GM23338 (cell line): ENCODE data around the gene ERBB4. TPM values are rescaled to one million over a fixed set of nuclear protein-coding genes. Genes with fewer than 3 reads are reported as not detected.

Source experiments
- ATAC-seq: fragments of 200-7000 bp; cut with Tn5 transposase; 3 replicates; pipeline ENCODE4 v1.9.1; 2020
- DNase-seq: peaks from one replicate; pipeline ENCODE4 v3.0.0-alpha.2; 2015; ENCODE audit warnings: low spot score
- H2AFZ ChIP-seq: fragments of 200-600 bp; sonication (generic); 2 replicates; pipeline ENCODE4 v1.8.0; 2016; ENCODE audit warnings: antibody characterized with exemption, mild to moderate bottlenecking, moderate library complexity
- H3F3A ChIP-seq: fragments of 200-600 bp; sonication (generic); replicated peaks from 2 replicates; pipeline ENCODE4 v1.8.0; 2017; ENCODE audit warnings: antibody characterized with exemption, mixed run types, low read depth
- H3K27ac ChIP-seq: fragments of 200-600 bp; sonication (generic); 2 replicates; pipeline ENCODE4 v1.6.1; 2016; ENCODE audit warnings: low read depth
- H3K27me3 ChIP-seq: fragments of 200-600 bp; sonication (generic); 2 replicates; pipeline ENCODE4 v1.8.0; 2016; ENCODE audit warnings: mild to moderate bottlenecking, mixed run types, moderate library complexity; ENCODE audit not compliant: insufficient read depth
- H3K36me3 ChIP-seq: fragments of 200-600 bp; sonication (generic); 2 replicates; pipeline ENCODE4 v1.8.0; 2016; ENCODE audit warnings: mild to moderate bottlenecking; ENCODE audit not compliant: insufficient read depth
- H3K4me1 ChIP-seq: fragments of 200-600 bp; sonication (generic); 2 replicates; pipeline ENCODE4 v1.8.0; 2016; ENCODE audit warnings: mild to moderate bottlenecking, moderate library complexity; ENCODE audit not compliant: insufficient read depth
- H3K4me2 ChIP-seq: fragments of 200-600 bp; sonication (generic); 2 replicates; pipeline ENCODE4 v1.7.1; 2017; ENCODE audit warnings: mixed run types
- H3K4me3 ChIP-seq: fragments of 200-600 bp; sonication (generic); 2 replicates; pipeline ENCODE4 v1.6.1; 2016; ENCODE audit warnings: mixed run types
- H3K79me2 ChIP-seq: fragments of 200-600 bp; sonication (generic); replicated peaks from 2 replicates; pipeline ENCODE4 v1.8.0; 2017; ENCODE audit warnings: mild to moderate bottlenecking; ENCODE audit not compliant: insufficient read depth
- H3K9me2 ChIP-seq: fragments of 200-600 bp; sonication (generic); 2 replicates; pipeline ENCODE4 v1.8.0; 2017; ENCODE audit not compliant: insufficient read depth
- H4K20me1 ChIP-seq: fragments of 200-600 bp; sonication (generic); replicated peaks from 2 replicates; pipeline ENCODE4 v1.8.0; 2017; ENCODE audit warnings: mild to moderate bottlenecking; ENCODE audit not compliant: insufficient read depth
- H3K27ac Mint-ChIP-seq: 2 replicates; pipeline ENCODE4 v1.8.0; 2020; ENCODE audit warnings: inconsistent platforms, mild to moderate bottlenecking, moderate library complexity, mixed read lengths
- H3K27me3 Mint-ChIP-seq: 3 replicates; pipeline ENCODE4 v1.8.0; 2022; ENCODE audit warnings: low read depth, mild to moderate bottlenecking, moderate library complexity, mixed read lengths, inconsistent platforms; ENCODE audit not compliant: insufficient read depth, poor library complexity
- H3K36me3 Mint-ChIP-seq: 3 replicates; pipeline ENCODE4 v1.8.0; 2021; ENCODE audit warnings: low read depth, mild to moderate bottlenecking, inconsistent platforms, moderate library complexity, mixed read lengths
- H3K4me1 Mint-ChIP-seq: 3 replicates; pipeline ENCODE4 v1.8.0; 2020; ENCODE audit warnings: mild to moderate bottlenecking, inconsistent platforms, mixed read lengths
- H3K4me3 Mint-ChIP-seq: 3 replicates; pipeline ENCODE4 v1.8.0; 2021; ENCODE audit warnings: moderate library complexity, mild to moderate bottlenecking, inconsistent platforms, mixed read lengths
- H3K9me3 Mint-ChIP-seq: 3 replicates; pipeline ENCODE4 v1.8.0; 2020; ENCODE audit warnings: moderate library complexity, mild to moderate bottlenecking, inconsistent platforms, mixed read lengths
- CREB1 ChIP-seq: fragments of 250-450 bp; sonication (Bioruptor Pico); IDR thresholded peaks from 2 replicates; pipeline ENCODE4 v1.5.0; 2020; ENCODE audit warnings: low read depth, mild to moderate bottlenecking, moderate library complexity
- CTCF ChIP-seq, 2 experiments: fragments of 200-600 bp in 1 of 2; sonication (generic) in 1 of 2; conservative IDR thresholded peaks; 2 replicates each; pipeline versions ENCODE4 v1.5.1 to v1.6.1; 2016 to 2017; ENCODE audit warnings: antibody characterized with exemption in 2 of 2, low read depth in 2 of 2, mild to moderate bottlenecking in 2 of 2, moderate library complexity in 1 of 2
- EZH2 ChIP-seq: fragments of 200-600 bp; sonication (generic); IDR thresholded peaks from one replicate; pipeline ENCODE4 v1.8.0; 2017; ENCODE audit warnings: antibody characterized with exemption, mild to moderate bottlenecking, low read depth; ENCODE audit not compliant: unreplicated experiment
- EZH2phosphoT487 ChIP-seq: fragments of 200-600 bp; sonication (generic); IDR thresholded peaks from one replicate; pipeline ENCODE4 v1.8.1; 2018; ENCODE audit warnings: antibody characterized with exemption; ENCODE audit not compliant: unreplicated experiment
- JUNB ChIP-seq: IDR thresholded peaks from one replicate; pipeline ENCODE4 v1.6.1; 2016; ENCODE audit warnings: antibody characterized with exemption; ENCODE audit not compliant: unreplicated experiment
- NANOG ChIP-seq: IDR thresholded peaks from 2 replicates; pipeline ENCODE4 v1.6.1; 2016; ENCODE audit warnings: antibody characterized with exemption, borderline replicate concordance
- POLR2AphosphoS5 ChIP-seq: IDR thresholded peaks from 2 replicates; pipeline ENCODE4 v1.6.1; 2016; ENCODE audit warnings: antibody characterized with exemption, low read depth
- STAT1 ChIP-seq: IDR thresholded peaks from one replicate; pipeline ENCODE4 v1.6.1; 2016; ENCODE audit warnings: antibody characterized with exemption; ENCODE audit not compliant: unreplicated experiment
- ZNF114 ChIP-seq: fragments of 250-450 bp; sonication (Bioruptor Pico); IDR thresholded peaks from 2 replicates; pipeline ENCODE4 v1.5.0; 2020; ENCODE audit warnings: mild to moderate bottlenecking, moderate library complexity
- ZNF331 ChIP-seq: fragments of 250-450 bp; sonication (Bioruptor Pico); IDR thresholded peaks from 2 replicates; pipeline ENCODE4 v1.5.0; 2020; ENCODE audit warnings: low read depth, mild to moderate bottlenecking, moderate library complexity
- ZNF462 ChIP-seq: fragments of 250-450 bp; sonication (Bioruptor Pico); IDR thresholded peaks from 2 replicates; pipeline ENCODE4 v1.5.0; 2020; ENCODE audit warnings: mild to moderate bottlenecking, moderate library complexity
- polyA plus RNA-seq: library from polyadenylated mRNA; unstranded; fragments of >200 nt; fragmentation: Nextera tagmentation; extraction: Ambion mirVana; gene quantifications from 2 replicates; pipeline ENCODE4 v1.2.1, GENCODE V29; 2016
- total RNA-seq: library from RNA; depleted of rRNA; stranded (reverse); fragments of >200 nt; shearing (Covaris generic); gene quantifications from 2 replicates; pipeline ENCODE4 v1.2.3, GENCODE V29; 2014
- TF ChIP-seq, protein P1 (sequence below): IDR thresholded peaks from one replicate; pipeline ENCODE4 v1.6.1; 2018; ENCODE audit warnings: antibody characterized with exemption; ENCODE audit not compliant: unreplicated experiment
- TF ChIP-seq, protein P2 (sequence below): IDR thresholded peaks from 2 replicates; pipeline ENCODE4 v1.6.1; 2016; ENCODE audit warnings: antibody characterized with exemption

Gene ERBB4
- total and polyA plus RNA-seq, 2 experiments from 2014 or later, result 0.73 to 1.1 TPM

GRCh38 chr2:211955648-211956047 is 583.0 kb downstream of the ERBB4 start (continued):
- TF ChIP-seq STAT1 (no peak), CREB1 (CRISPR knock-in tag) (no peak), JUNB (no peak)
- TF ChIP-seq, protein P1, sequence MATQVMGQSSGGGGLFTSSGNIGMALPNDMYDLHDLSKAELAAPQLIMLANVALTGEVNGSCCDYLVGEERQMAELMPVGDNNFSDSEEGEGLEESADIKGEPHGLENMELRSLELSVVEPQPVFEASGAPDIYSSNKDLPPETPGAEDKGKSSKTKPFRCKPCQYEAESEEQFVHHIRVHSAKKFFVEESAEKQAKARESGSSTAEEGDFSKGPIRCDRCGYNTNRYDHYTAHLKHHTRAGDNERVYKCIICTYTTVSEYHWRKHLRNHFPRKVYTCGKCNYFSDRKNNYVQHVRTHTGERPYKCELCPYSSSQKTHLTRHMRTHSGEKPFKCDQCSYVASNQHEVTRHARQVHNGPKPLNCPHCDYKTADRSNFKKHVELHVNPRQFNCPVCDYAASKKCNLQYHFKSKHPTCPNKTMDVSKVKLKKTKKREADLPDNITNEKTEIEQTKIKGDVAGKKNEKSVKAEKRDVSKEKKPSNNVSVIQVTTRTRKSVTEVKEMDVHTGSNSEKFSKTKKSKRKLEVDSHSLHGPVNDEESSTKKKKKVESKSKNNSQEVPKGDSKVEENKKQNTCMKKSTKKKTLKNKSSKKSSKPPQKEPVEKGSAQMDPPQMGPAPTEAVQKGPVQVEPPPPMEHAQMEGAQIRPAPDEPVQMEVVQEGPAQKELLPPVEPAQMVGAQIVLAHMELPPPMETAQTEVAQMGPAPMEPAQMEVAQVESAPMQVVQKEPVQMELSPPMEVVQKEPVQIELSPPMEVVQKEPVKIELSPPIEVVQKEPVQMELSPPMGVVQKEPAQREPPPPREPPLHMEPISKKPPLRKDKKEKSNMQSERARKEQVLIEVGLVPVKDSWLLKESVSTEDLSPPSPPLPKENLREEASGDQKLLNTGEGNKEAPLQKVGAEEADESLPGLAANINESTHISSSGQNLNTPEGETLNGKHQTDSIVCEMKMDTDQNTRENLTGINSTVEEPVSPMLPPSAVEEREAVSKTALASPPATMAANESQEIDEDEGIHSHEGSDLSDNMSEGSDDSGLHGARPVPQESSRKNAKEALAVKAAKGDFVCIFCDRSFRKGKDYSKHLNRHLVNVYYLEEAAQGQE, result no peak

- Histone ChIP-seq H3K27me3 (no peaks in the 10 kb centered on the region), H3K79me2 (no peaks in the 10 kb centered on the region), H3K27ac (no peak overlapping the region), H3F3A (no peaks in the 10 kb centered on the region), H3K4me1 (0 out of 2 replicates have a peak, but pooled peaks cover 3% of the 10 kb centered on the region), H3K36me3 (no peaks in the 10 kb centered on the region), H2AFZ (no peak overlapping the region), H3K4me3 (no peak overlapping the region), H3K4me2 (no peak overlapping the region), H4K20me1 (no peaks in the 10 kb centered on the region), H3K9me2 (no peaks in the 10 kb centered on the region)
- H3K4me3 Mint-ChIP-seq, result no peak overlapping the region
- ATAC-seq (no peak), DNase-seq (no peak)
- no peaks in the 10 kb centered on the region for H3K27me3 Mint-ChIP-seq
- no peaks in the 10 kb centered on the region for H3K9me3 Mint-ChIP-seq
- H3K4me1 Mint-ChIP-seq, result peaks cover 5% of the 10 kb centered on the region; the same call in 2 of the 3 replicates
- H3K36me3 Mint-ChIP-seq, result no peaks in the 10 kb centered on the region
- no peak overlapping the region for H3K27ac Mint-ChIP-seq
- no peak for TF ChIP-seq STAT1
- TF ChIP-seq POLR2AphosphoS5, result no peak
- TF ChIP-seq EZH2phosphoT487, result no peak
- no peak for TF ChIP-seq NANOG
- TF ChIP-seq, protein P2, sequence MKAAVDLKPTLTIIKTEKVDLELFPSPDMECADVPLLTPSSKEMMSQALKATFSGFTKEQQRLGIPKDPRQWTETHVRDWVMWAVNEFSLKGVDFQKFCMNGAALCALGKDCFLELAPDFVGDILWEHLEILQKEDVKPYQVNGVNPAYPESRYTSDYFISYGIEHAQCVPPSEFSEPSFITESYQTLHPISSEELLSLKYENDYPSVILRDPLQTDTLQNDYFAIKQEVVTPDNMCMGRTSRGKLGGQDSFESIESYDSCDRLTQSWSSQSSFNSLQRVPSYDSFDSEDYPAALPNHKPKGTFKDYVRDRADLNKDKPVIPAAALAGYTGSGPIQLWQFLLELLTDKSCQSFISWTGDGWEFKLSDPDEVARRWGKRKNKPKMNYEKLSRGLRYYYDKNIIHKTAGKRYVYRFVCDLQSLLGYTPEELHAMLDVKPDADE, result no peak
- no peak for TF ChIP-seq CREB1 (CRISPR knock-in tag)
- no peak for TF ChIP-seq ZNF331 (CRISPR knock-in tag)
- no peak for TF ChIP-seq EZH2
- TF ChIP-seq CTCF (conservative IDR thresholded peaks at IDR 0.05; ENCODE audit: low read depth in 2 of 2), result no peak
- no peak for TF ChIP-seq ZNF462
- no peak for TF ChIP-seq ZNF114 (CRISPR knock-in tag)
- no peak for TF ChIP-seq JUNB
These were observed 589.7 kb downstream of the ERBB4 start for GRCh38 chr2:211948932-211949331.
